Kidney (tissue), 14 donors: ENCODE measurements around the gene ODF2. TPM values are rescaled to one million over a fixed set of nuclear protein-coding genes. Genes with fewer than 3 reads are reported as not detected.

Source experiments
- DNase-seq, 5 donors: peaks; one replicate each; pipeline ENCODE4 v3.0.0-alpha.2; 2013 to 2020
- FAIRE-seq: peaks from 2 replicates; lab custom pipeline; 2012; peaks lifted over from hg19 to GRCh38; lab: Jason Lieb, UNC
- H3K27ac ChIP-seq, 2 donors: one replicate each; pipeline ENCODE4 v1.7.0; 2013; ENCODE audit warnings: low read depth in 2 of 2, low read length in 2 of 2, inconsistent platforms in 1 of 2
- H3K27me3 ChIP-seq: one replicate; pipeline ENCODE4 v1.7.1; 2013; ENCODE audit warnings: low read length, inconsistent platforms; ENCODE audit not compliant: control insufficient read depth, insufficient read depth
- H3K36me3 ChIP-seq, 3 donors: one replicate each; pipeline versions ENCODE4 v1.7.0 to v1.7.1; 2013; ENCODE audit warnings: low read length in 3 of 3, control low read depth in 1 of 3, inconsistent platforms in 1 of 3; ENCODE audit not compliant: insufficient read depth in 3 of 3, control insufficient read depth in 2 of 3
- H3K4me1 ChIP-seq, 3 donors: one replicate each; pipeline versions ENCODE4 v1.7.0 to v1.7.1; 2013; ENCODE audit warnings: low read length in 3 of 3, inconsistent platforms in 1 of 3, low read depth in 1 of 3; ENCODE audit not compliant: control insufficient read depth in 2 of 3, insufficient read depth in 2 of 3
- H3K4me3 ChIP-seq, 3 donors: one replicate each; pipeline versions ENCODE4 v1.7.0 to v1.8.1; 2013; ENCODE audit warnings: low read length in 3 of 3, control low read depth in 1 of 3, inconsistent platforms in 1 of 3
- H3K9ac ChIP-seq, 3 donors: one replicate each; pipeline versions ENCODE4 v1.7.0 to v1.7.1; 2013; ENCODE audit warnings: low read length in 3 of 3, control low read depth in 1 of 3, inconsistent platforms in 1 of 3
- H3K9me3 ChIP-seq, 3 donors: one replicate each; pipeline versions ENCODE4 v1.7.0 to v1.7.1; 2013; ENCODE audit warnings: low read length in 3 of 3, control low read depth in 1 of 3, inconsistent platforms in 1 of 3; ENCODE audit not compliant: control insufficient read depth in 2 of 3, insufficient read depth in 1 of 3
- CTCF ChIP-seq: IDR thresholded peaks from 3 replicates; pipeline ENCODE4 v1.5.1; 2012; ENCODE audit warnings: mild to moderate bottlenecking, moderate library complexity, borderline replicate concordance; ENCODE audit not compliant: insufficient read depth; ENCODE audit errors: extremely low read depth
- intact Hi-C: fragments of 100-400 bp; cut with DNase I; formaldehyde crosslinking; loops from one replicate; pipeline ENCODE4 v1.11.1; 2022
- polyA plus RNA-seq: library from polyadenylated mRNA; stranded (reverse); fragments of 350-450 nt; fragmentation: Illumina TruSeq; extraction: RNeasy Lipid Tissue Mini Kit (QIAGEN cat#74804); gene quantifications from one replicate; pipeline ENCODE4 v1.2.3, GENCODE V29; 2014; ENCODE audit warnings: low read depth, low replicate concordance; ENCODE audit not compliant: insufficient read depth
- total RNA-seq: library from RNA; stranded (reverse); fragmentation: NEBNext Ultra II Directional; extraction: Animal tissue kit (Norgen Biotek cat#: 25700); gene quantifications from one replicate; pipeline ENCODE4 v1.2.1, GENCODE V29; 2021
- donor health status: control.
- donor health status: control.
- donor health status: control.
- donor health status: control.
- donor health status: control.
- donor health status: DM: yes; HTN: yes; CAD: no.
- donor health status: Normal renal cell carcinoma (clear cell type).

ODF2 gene
- total and polyA plus RNA-seq, 2 donors from 2014 or later = 10.6 to 23.6 TPM

DNA sequence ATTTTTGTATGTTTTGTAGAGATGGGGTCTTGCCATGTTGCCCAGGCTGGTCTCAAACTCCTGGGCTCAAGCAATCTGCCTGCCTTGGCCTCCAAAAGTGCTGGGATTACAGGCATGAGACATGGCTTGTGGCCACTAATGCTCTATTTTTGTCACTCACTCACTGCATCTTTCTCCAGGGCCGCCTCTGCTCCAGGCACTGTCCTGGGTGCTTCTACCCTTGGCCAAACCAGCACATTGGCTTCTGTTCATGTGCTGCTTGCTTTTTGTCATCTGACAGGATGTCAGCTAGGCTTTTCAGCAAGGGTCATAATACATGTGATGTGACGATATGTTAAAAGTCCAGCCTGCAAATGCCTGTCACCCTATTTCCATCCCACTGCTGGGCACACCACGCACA, 3.2 kb downstream of the ODF2 start:
- FAIRE-seq (no peak), DNase-seq (no peak)
- H3K36me3 ChIP-seq = peaks cover 2 to 15% (median 11%) of the 10 kb centered on the region in 3 donors
- H3K27me3 ChIP-seq = no peaks in the 10 kb centered on the region
- H3K9me3 ChIP-seq = no peaks in the 10 kb centered on the region
- TF ChIP-seq CTCF = no peak
- H3K9ac ChIP-seq = no peak overlapping the region
- no peak overlapping the region for H3K27ac ChIP-seq
- peaks cover 0 to 6% (median 0%) of the 10 kb centered on the region in 3 donors for H3K4me1 ChIP-seq
- intact Hi-C loops = no loop called here
- no peak overlapping the region for H3K4me3 ChIP-seq

DNA sequence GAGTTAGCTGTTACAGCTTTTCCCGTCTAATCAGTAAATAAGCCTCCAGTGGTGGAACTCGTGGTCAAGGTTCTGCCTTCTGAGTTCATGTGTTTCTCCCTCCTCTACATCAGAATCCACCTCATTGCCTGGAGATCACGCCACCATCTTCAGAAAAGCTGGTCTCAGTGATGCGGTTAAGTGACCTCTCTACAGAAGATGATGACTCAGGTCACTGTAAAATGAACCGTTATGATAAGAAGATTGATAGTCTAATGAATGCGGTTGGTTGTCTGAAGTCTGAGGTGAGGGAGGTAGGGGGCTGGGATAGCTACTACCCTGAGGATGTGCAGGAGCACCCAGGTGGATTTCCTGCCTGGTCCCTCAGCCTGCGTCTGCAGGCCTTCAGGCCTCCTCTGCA, 13.3 kb downstream of the ODF2 start:
- Histone ChIP-seq H3K4me1 (no peaks in the 10 kb centered on the region), H3K4me3 (no peak overlapping the region), H3K9me3 (no peaks in the 10 kb centered on the region), H3K9ac (no peak overlapping the region), H3K36me3 (peaks cover 0 to 17% (median 11%) of the 10 kb centered on the region in 3 donors), H3K27ac (no peak overlapping the region), H3K27me3 (no peaks in the 10 kb centered on the region)
- DNase-seq = no peak
- no peak for TF ChIP-seq CTCF
- no peak for FAIRE-seq
- intact Hi-C loops = no loop called here

- no peak for FAIRE-seq
- no peak overlapping the region for H3K27ac ChIP-seq
- H3K36me3 ChIP-seq = peaks cover 0 to 17% (median 8%) of the 10 kb centered on the region in 3 donors
- H3K27me3 ChIP-seq = no peaks in the 10 kb centered on the region
- intact Hi-C loops = no loop called here
- H3K9ac ChIP-seq = no peak overlapping the region
- no peak overlapping the region for H3K4me3 ChIP-seq
- TF ChIP-seq CTCF = no peak
- H3K9me3 ChIP-seq = no peaks in the 10 kb centered on the region
- no peak for DNase-seq
- no peaks in the 10 kb centered on the region for H3K4me1 ChIP-seq
Observed at GRCh38 chr9:128470560-128470959, 14.8 kb downstream of the ODF2 start.

- H3K9me3 ChIP-seq = no peaks in the 10 kb centered on the region
- no peaks in the 10 kb centered on the region for H3K27me3 ChIP-seq
- no peak overlapping the region for H3K27ac ChIP-seq
- no peak overlapping the region for H3K9ac ChIP-seq
- no peak overlapping the region for H3K4me3 ChIP-seq
- intact Hi-C loops = no loop called here
- TF ChIP-seq CTCF = no peak
- DNase-seq = no peak
- peaks cover 0 to 15% (median 8%) of the 10 kb centered on the region in 3 donors for H3K36me3 ChIP-seq
- H3K4me1 ChIP-seq = no peaks in the 10 kb centered on the region
- FAIRE-seq = no peak
Observed at GRCh38 chr9:128473104-128473503, 17.3 kb downstream of the ODF2 start.
